GM21515 (cell line): ENCODE results near the gene NES.

Experiments
- ATAC-seq: cut with Tn5 transposase; IDR thresholded peaks from one replicate; pipeline ENCODE4 v1.9.1; 2021; ENCODE audit not compliant: unreplicated experiment

NES gene, protein sequence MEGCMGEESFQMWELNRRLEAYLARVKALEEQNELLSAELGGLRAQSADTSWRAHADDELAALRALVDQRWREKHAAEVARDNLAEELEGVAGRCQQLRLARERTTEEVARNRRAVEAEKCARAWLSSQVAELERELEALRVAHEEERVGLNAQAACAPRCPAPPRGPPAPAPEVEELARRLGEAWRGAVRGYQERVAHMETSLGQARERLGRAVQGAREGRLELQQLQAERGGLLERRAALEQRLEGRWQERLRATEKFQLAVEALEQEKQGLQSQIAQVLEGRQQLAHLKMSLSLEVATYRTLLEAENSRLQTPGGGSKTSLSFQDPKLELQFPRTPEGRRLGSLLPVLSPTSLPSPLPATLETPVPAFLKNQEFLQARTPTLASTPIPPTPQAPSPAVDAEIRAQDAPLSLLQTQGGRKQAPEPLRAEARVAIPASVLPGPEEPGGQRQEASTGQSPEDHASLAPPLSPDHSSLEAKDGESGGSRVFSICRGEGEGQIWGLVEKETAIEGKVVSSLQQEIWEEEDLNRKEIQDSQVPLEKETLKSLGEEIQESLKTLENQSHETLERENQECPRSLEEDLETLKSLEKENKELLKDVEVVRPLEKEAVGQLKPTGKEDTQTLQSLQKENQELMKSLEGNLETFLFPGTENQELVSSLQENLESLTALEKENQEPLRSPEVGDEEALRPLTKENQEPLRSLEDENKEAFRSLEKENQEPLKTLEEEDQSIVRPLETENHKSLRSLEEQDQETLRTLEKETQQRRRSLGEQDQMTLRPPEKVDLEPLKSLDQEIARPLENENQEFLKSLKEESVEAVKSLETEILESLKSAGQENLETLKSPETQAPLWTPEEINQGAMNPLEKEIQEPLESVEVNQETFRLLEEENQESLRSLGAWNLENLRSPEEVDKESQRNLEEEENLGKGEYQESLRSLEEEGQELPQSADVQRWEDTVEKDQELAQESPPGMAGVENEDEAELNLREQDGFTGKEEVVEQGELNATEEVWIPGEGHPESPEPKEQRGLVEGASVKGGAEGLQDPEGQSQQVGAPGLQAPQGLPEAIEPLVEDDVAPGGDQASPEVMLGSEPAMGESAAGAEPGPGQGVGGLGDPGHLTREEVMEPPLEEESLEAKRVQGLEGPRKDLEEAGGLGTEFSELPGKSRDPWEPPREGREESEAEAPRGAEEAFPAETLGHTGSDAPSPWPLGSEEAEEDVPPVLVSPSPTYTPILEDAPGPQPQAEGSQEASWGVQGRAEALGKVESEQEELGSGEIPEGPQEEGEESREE (N-terminal part only)

GRCh38 chr1:156676820-156677615 is at the start of gene NES:
Gene NES (minus strand): TSS chr1:156677407. CDS start chr1:156677264, 143 bp downstream.
- ATAC-seq, result no peak

DNA sequence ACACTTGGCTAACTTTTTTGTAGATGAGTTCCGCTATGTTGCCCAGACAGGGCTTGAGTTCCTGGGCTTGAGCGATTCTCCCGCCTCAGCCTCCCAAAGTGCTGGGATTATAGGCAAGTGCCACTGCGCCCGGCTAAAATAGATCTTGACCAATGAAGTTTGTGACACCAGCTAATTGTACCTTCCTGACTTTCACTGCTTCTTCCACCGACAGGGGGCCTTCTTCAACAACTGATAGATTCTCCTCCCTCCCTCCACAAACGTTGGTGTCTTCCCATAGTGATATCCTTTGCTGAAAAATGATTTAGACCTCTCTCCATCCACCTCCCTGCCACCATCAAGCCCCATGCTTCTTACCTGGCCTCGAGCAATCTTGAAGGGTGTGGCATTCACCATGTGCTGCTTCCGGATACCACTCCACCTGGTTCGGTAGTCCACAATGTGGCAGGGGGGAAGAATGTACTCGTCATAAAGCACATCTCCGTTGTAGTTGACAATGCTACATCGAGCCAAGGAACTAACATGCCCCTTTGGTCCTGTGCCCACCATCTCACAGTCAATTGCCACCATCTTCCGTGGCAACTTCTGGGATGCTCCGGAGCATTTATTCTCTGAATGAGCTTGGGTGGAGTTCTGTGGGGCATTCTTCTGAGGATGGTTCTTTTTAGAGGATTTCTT is 49.5 kb upstream of the NES start:
- no peak for ATAC-seq

- ATAC-seq, result peak; percentile 35
Observed at GRCh38 chr1:156725683-156726280, 48.6 kb upstream of the NES start.

DNA sequence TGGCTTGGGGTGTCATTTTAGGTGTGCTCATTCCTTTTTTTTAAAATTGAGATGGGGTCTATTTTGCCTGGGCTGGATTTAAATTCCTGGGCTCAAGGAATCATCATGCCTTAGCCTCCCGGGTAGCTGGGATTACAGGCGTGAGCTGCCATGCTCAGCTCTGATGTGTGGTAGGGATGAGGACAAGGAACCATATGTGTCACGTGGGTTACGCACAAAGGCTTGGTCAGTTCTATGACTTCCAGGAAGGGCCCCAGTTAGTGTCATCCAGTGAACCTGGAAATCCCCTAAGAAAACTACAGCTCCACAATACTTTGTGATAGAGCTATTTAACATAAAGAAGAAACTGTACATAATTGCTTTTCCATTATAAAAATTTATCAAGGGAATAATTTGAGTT is 44.3 kb upstream of the NES start:
- ATAC-seq, result no peak

DNA sequence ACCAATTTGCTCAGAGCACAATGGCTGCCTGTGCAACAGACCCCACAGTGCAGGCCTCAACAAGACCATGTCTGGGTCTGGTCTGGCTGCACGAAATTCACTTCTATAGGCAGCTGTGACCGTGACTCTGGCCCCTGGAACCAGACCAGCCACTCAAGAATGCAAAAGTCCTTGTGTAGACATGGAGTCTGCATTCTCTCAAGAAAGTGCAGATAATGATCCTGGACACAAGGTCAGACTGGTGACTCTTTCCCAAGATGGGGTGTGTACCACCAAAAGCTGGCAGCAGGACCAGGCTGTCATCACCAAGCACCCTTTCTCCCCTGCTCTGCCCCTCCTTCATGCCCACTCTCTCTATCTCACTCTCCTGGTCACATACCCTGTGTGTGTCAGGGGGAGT is 43.9 kb upstream of the NES start:
- no peak for ATAC-seq

DNA sequence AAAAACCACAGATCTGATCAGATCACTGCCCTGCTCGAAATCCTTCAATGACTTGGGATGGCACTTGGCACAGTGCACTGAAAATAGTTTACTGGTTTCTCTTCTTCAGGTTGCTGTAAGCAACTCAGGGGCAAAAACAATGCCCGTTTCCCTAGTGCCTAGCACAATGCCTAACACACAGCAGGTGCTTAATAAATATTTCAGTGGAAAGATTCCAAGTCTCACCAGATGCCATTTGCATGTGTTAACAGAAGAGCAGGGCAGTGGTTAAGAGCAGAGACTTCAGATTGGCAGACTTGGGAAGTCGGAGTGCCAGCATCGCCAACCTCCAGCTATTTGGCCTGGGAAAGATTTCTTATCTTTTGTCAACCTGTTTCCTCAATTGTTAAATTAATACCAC is 40.1 kb upstream of the NES start:
- ATAC-seq, result no peak

DNA sequence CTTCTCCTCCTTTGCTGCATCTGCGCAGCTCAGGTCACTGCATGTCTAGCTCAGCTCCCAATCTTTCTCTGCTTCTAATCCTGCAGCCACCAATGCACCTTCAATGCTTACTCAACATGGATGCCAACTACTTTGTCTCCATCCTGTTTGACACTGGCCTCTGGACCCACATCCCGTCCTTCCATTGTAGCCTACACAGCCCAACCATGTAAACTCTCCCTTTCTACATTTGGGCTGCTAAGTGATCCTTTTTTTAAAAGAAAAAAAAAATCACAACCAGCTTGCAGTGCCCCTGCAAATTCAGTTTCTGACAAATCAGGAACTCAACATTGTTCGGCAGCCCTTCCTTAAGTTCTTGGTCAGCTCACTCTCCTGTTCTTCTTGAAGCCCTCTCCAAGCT is 37.6 kb upstream of the NES start:
- no peak for ATAC-seq

DNA sequence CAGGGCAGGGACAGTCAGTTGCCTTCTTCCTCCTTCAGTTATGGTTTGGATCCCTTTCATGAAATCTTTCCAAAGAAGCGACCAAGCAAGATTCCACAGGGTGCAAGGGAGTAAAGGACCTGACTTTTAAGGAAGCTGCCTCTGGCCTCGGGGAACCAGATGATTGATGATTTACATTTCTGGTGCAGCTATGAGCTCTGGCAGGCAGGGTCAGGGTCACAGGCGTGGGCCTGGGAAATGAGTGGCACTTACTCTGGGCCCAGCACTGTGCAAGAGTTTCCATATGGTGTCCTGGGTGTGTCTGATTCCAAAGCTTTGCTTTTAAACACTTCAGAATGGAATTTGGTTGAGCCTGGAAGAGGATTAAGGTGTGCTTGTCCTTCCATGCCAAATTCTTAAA is 35.4 kb upstream of the NES start:
- no peak for ATAC-seq

- ATAC-seq, result no peak
Observed at GRCh38 chr1:156711011-156711817, 34.0 kb upstream of the NES start.

- ATAC-seq, result no peak
Observed at GRCh38 chr1:156709757-156710489, 32.7 kb upstream of the NES start.

DNA sequence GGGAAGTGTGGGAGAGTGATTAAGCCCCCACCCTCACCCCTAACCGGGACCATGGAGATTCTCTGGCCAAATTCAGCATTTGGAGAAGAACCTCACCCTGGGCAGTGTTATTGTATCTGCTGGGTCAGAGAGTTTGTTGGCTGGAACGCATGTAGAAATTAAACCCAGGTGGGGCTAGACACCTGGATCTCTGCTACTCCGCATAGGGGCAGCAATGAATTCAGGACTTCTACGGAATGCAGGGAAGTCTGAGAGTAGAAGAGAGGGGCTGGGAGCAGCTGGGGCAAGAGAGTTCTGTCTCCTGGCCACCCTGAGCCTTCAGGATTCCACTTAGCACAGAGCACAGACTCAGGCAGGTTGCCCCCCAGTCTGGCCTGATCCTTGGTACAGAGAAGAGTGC is 31.8 kb upstream of the NES start:
- ATAC-seq, result no peak

GRCh38 chr1:156708218-156708661 is 31.0 kb upstream of the NES start:
- no peak for ATAC-seq

GRCh38 chr1:156707417-156708217 is 30.4 kb upstream of the NES start:
- no peak for ATAC-seq

DNA sequence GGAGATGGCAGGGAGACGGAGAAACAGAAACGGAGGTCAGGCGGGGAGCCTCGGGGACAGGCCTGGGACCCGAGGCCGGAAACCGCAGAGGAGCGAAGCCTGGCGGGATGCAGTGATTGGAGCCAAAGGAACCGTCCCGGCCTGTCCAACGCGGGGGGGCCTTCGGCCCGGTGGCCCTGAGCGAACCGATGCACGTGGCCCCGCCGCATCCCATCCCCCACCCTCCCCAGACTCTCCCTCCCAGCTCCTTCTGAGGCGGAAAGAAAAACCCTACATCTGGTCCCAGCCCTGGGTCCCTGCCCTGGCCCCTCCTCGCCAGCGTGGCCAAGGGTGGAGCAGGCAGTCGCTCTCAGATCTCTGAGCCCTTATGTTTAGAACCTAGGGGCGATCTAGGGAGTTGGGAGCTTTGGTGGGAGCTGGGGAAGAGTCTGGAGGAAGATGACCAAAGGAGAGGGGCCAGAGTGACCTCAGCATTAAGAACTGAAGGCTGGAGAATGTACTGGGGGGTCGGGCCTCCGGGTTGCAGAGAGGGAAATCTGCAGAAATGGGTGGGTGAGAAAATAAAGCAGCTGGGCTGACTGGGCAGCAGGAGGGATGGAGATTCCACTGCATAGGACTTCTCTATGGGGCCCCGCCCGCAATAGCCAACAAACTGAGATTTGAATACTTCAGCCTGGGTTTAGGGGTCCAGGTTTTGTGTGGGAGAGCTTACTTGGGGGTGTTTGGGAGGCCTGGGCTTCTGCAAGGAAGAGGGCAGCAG is 29.6 kb upstream of the NES start:
- no peak for ATAC-seq

- ATAC-seq, result no peak
Observed at GRCh38 chr1:156705918-156706656, 28.9 kb upstream of the NES start.
